Measurements from ENCODE around the gene SH3BP4.

DNA sequence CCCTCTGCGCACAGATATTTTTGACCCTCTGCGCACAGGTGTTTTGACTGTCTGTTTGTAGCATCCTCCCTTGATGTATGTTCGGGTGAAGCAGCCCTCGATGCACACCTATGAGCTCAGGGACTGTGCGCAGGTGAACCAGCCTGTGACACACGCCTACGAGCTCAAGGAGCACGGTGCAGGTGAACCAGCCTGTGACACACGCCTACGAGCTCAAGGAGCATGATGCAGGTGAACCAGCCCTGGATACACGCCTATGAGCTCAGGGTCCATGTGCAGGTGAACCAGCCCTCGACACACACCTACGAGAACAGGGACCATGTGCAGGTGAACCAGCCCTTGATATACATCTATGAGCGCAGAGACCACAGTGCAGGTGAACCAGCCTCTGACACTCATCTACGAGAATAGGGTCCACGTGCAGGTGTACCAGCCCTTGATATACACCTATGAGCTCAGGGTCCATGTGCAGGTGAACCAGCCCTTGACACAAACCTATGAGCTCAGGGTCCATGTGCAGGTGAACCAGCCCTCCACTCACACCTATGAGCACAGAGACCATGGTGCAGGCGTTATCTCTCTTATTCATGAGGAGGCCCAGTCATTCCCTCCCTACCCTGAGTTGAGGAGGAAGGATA lies 33.9 kb downstream of the SH3BP4 start:
- TF ChIP-seq, protein P1, sequence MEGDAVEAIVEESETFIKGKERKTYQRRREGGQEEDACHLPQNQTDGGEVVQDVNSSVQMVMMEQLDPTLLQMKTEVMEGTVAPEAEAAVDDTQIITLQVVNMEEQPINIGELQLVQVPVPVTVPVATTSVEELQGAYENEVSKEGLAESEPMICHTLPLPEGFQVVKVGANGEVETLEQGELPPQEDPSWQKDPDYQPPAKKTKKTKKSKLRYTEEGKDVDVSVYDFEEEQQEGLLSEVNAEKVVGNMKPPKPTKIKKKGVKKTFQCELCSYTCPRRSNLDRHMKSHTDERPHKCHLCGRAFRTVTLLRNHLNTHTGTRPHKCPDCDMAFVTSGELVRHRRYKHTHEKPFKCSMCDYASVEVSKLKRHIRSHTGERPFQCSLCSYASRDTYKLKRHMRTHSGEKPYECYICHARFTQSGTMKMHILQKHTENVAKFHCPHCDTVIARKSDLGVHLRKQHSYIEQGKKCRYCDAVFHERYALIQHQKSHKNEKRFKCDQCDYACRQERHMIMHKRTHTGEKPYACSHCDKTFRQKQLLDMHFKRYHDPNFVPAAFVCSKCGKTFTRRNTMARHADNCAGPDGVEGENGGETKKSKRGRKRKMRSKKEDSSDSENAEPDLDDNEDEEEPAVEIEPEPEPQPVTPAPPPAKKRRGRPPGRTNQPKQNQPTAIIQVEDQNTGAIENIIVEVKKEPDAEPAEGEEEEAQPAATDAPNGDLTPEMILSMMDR (IDR thresholded peaks at IDR 0.05; ENCODE audit: low read depth, low read length, missing input control): no peak
- TF ChIP-seq GABPA (IDR thresholded peaks at IDR 0.05 in 1 of 2, conservative IDR thresholded peaks at IDR 0.05 in 1 of 2) (no peak), FOXA1 (IDR thresholded peaks at IDR 0.05) (no peak), NR2F2 (IDR thresholded peaks at IDR 0.05) (no peak), SP1 (IDR thresholded peaks at IDR 0.05) (no peak)
- TF ChIP-seq, protein P2, sequence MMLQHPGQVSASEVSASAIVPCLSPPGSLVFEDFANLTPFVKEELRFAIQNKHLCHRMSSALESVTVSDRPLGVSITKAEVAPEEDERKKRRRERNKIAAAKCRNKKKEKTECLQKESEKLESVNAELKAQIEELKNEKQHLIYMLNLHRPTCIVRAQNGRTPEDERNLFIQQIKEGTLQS (IDR thresholded peaks at IDR 0.05): no peak
- TF ChIP-seq, protein P3, sequence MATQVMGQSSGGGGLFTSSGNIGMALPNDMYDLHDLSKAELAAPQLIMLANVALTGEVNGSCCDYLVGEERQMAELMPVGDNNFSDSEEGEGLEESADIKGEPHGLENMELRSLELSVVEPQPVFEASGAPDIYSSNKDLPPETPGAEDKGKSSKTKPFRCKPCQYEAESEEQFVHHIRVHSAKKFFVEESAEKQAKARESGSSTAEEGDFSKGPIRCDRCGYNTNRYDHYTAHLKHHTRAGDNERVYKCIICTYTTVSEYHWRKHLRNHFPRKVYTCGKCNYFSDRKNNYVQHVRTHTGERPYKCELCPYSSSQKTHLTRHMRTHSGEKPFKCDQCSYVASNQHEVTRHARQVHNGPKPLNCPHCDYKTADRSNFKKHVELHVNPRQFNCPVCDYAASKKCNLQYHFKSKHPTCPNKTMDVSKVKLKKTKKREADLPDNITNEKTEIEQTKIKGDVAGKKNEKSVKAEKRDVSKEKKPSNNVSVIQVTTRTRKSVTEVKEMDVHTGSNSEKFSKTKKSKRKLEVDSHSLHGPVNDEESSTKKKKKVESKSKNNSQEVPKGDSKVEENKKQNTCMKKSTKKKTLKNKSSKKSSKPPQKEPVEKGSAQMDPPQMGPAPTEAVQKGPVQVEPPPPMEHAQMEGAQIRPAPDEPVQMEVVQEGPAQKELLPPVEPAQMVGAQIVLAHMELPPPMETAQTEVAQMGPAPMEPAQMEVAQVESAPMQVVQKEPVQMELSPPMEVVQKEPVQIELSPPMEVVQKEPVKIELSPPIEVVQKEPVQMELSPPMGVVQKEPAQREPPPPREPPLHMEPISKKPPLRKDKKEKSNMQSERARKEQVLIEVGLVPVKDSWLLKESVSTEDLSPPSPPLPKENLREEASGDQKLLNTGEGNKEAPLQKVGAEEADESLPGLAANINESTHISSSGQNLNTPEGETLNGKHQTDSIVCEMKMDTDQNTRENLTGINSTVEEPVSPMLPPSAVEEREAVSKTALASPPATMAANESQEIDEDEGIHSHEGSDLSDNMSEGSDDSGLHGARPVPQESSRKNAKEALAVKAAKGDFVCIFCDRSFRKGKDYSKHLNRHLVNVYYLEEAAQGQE (IDR thresholded peaks at IDR 0.05): no peak
